GM12874 (cell line): ENCODE measurements around the gene PPP1R15B.

Source experiments
- TF ChIP-seq, protein P1 (sequence below): IDR thresholded peaks from 2 replicates; pipeline ENCODE4 v1.5.1; 2011; ENCODE audit warnings: low read depth, mild to moderate bottlenecking, control low read depth, low read length, moderate library complexity; ENCODE audit not compliant: insufficient read depth

PPP1R15B gene

DNA sequence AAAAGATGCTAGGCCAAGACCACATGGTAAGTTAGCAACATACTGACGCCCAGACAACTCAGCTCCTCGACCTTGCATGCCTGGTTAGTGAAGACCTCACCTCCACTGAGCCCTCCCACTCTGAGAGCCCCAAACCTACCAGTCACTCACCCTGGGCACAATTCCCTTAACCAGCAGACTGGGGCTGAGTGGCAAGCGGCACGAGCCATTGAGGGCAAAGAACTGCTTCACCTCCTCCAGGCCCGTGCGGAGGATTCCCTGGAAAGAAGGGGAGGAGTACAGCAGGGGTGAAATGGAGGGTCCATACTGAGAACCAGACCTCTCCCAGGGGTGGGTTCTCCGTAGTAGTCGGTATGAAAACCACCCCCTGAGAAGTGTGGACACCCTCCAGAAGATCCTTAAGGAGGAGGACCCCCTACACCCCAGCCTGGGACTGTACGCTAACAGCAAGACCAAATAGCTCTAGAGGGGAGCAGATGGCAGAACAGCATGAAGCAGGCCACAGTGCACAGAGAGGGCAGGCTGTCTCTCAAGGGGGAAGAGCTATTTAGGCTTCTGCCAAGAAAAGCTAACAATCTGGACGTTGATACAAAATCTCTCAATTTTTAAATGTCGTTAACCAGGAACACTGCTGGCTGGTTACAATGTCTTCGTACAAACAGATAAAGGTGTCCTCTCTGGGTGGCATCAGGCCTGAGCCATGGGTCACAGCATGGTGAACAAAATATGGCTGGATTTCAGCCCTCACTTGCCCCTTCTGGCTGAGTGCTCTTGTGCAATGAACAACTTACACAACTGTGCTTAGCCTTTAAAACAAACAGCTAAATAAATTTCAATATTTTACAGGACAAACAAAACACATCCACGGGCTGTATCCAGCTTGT lies 31.0 kb upstream of the PPP1R15B start:
- TF ChIP-seq, protein P1, sequence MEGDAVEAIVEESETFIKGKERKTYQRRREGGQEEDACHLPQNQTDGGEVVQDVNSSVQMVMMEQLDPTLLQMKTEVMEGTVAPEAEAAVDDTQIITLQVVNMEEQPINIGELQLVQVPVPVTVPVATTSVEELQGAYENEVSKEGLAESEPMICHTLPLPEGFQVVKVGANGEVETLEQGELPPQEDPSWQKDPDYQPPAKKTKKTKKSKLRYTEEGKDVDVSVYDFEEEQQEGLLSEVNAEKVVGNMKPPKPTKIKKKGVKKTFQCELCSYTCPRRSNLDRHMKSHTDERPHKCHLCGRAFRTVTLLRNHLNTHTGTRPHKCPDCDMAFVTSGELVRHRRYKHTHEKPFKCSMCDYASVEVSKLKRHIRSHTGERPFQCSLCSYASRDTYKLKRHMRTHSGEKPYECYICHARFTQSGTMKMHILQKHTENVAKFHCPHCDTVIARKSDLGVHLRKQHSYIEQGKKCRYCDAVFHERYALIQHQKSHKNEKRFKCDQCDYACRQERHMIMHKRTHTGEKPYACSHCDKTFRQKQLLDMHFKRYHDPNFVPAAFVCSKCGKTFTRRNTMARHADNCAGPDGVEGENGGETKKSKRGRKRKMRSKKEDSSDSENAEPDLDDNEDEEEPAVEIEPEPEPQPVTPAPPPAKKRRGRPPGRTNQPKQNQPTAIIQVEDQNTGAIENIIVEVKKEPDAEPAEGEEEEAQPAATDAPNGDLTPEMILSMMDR = no peak

DNA sequence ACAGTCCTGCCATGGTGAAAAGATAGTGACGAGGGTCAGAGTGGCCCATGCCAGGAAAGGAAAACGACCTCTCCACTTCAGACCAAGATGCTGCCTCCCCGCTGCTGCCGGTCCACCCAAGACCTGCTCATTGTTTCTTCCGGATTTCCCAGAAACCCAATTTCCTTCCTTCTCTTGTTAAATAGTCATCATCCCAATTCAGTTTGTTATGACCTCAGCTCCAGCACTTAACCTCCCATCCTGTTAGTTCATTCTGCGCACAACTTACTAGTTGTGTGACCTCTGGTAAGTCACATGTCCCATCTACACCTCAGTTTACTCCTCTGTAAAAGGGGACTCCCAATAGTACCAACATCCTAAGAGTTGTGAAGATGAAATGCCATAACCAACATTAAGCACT lies 29.9 kb upstream of the PPP1R15B start:
- TF ChIP-seq, protein P1 = no peak

DNA sequence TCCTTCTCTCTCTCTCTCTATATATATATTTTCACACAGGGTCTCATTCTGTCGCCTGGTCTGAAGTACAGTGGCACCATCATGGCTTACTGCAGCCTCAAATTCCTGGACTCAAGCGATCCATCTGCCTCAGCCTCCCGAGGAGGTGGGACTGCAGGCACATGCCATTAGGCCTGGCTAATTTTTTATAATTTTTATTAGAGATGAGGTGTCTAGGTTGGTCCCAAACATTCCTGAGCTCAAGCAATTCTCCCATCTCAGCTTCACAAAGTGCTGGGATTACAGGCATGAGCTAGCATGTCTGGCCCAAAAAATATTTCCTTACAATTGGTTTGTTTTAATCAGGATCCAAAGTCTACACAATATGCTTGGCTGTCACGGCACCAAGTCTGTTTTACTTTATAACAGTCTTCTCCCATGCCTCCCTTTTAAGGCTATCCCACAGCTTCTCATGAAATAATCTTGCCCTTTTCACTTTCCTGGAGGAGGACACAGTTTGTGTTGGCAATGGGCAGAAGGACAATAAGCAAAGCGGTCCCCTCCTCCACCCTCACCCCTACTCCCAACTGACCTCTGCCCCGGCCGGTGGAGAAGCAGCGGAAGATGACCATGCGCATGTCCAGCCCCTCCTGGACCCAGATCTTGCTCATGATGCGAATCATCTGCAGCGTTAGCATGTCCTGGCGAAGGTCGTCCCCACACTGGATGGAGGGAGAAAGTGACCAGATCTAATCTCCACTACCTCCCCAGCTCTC lies 28.2 kb upstream of the PPP1R15B start:
- TF ChIP-seq, protein P1 = no peak

DNA sequence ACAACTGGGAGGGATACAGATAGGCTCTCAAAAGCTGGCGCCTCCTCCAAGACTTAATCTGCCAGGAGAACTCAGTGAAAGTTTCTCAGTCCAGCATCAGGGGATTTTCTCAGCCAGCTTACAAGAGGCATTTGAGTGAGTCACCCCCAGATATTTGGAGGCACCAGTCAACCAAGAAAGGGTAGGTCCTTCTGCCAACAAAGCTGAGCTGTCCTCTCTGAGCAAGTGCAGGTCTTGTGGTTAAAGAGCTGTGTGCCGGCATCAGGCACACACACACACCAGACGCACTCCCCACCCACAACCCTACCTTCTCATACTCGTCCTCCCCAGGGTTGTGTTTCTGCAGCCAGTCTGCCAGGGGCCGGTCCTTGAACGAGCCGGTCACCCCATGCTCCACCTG lies 27.0 kb upstream of the PPP1R15B start:
- TF ChIP-seq, protein P1 = no peak

DNA sequence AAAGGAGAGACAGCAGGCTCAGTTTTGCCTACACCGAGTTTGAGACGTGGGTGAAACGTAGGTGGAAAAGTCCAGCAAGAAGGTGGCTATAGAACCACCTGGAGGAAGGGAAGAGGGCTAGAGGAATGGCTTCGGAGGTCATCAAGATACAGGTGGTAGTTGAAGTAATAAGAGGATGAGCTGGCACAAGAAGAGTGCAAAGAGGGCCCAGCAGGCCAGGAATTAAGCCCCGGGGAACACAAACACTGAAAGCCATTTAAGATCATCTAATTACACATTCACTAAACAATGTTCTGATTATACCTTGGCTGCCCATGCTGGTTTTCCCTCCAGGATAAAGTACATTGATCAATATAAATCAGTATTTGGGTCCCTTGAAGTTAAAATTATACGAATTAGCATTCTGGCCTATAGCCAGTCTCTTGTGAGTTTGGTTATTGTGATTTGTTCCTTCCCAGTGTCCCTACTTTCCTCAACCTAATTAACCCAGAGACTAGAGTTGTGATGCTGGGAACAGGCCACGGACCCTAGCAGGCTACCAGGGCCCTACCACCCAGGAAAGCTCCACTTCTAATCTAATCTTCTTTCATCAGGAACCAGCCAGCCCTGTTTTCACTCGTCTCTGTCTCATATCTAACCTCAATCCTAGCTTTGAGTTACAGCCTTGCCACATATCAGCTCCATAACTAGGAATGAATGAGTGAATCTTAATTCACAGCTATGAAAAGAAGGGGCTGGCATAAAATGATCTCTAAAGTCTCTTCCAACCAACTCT lies 26.4 kb upstream of the PPP1R15B start:
- TF ChIP-seq, protein P1 = no peak

DNA sequence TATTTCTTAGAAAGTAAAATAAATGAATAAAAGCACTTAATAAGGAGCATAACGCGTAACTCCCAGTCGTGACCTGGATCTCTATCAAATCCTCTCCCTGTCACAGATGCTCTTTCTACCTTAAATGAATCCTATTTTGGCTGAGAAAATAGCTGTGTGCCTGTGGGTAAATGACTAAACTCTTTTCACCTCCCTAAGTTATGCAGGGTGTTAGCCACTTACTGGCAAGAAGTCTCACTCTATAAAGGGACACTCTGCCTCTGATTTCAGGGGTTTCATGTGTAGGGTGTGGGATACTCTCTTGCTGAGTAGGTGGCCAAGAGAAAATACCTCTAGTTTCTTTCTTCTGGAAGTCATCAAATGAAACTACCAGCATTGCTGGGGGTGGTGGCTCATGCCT lies 24.3 kb upstream of the PPP1R15B start:
- TF ChIP-seq, protein P1 = no peak

DNA sequence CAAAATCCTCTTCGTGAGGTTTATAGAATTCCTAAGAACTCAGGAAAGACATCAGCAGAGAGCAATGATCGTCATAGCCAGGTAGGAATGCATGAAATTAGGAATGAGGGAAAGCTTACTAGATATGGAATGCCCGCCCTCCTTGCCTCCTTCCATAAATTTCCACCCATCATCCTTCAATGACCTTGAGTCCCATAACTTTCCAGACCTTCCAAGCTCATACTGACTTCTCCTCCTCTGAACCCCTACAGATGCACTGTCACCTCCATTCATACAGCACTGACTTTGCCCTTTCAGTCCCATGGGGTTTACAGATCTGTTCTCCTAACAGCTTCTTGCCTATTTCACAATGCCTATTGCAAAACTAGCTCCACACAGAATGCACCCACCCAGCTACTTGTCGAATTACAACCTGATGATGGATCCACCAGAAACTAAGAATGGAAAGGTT lies 23.8 kb upstream of the PPP1R15B start:
- TF ChIP-seq, protein P1 = no peak
